Measurements from ENCODE around the gene FAM72A. TPM values are rescaled to one million over a fixed set of nuclear protein-coding genes. Genes with fewer than 3 reads are reported as not detected.
A peak's percentile ranks its signal among the peaks of the same experiment; 100 is the strongest.
"Not testable (repeated sequence)": the region's sequence is repeated elsewhere in the genome, so short reads cannot be mapped to it uniquely, and the experiment has no call there.

The FAM72A gene
- polyA plus RNA-seq, 1 of the 3 experiments (the other 2 are of a cell fraction), result 8.1 TPM

DNA sequence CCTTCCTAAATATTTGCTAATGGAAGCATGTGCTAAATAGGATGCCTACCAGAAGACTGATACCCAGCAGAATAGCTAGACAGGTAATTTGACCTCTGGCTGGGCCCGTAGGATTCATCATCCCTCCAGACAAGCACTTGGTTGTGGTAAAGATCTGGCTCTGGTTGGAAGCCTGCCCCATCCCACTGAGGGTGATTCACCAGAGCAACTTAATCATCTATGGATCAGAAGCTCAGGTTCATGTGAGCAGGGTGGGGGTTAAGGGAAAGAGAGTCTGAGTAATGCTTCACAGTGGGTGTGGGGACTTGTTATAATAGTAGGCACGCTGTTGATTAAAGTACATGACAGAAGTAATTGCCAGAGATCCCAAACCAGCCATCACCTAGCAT lies 26.5 kb downstream of the FAM72A start:
- H3F3A ChIP-seq (replicated peaks; ENCODE audit: insufficient read depth); H3K9ac ChIP-seq; H3K36me3 ChIP-seq (replicated peaks in 1 of 2; ENCODE audit: control insufficient read depth in 1 of 2, insufficient read depth in 2 of 2, low read length in 1 of 2); H3K27me3 ChIP-seq (ENCODE audit: insufficient read depth); H3K4me1 ChIP-seq (ENCODE audit: control insufficient read depth in 1 of 2, insufficient read depth in 2 of 2, low read depth in 1 of 2, low read length in 1 of 2); H3K4me3 ChIP-seq (ENCODE audit: low read depth in 2 of 2, low read length in 1 of 2); H3K4me2 ChIP-seq; H3K27ac ChIP-seq (ENCODE audit: low read depth in 2 of 2, low read length in 1 of 2); H3K9me3 ChIP-seq; H3K9me2 ChIP-seq; H3K79me2 ChIP-seq (ENCODE audit: insufficient read depth); POLR2A ChIA-PET; H4K20me1 ChIP-seq (ENCODE audit: insufficient read depth); H2AFZ ChIP-seq (ENCODE audit: low read depth); CTCF ChIA-PET; DNase-seq: not testable (repeated sequence)
- no CpG with 5 or more reads among the region's 2 CpGs for WGBS (ENCODE audit: low lambda C conversion rate)
- peak; percentile 55; the same call in 1 of the 2 replicates for TF ChIP-seq FOSL2 (IDR thresholded peaks at IDR 0.05; ENCODE audit: borderline replicate concordance, low read depth)
- peak; percentile 42 for TF ChIP-seq TCF12 (IDR thresholded peaks at IDR 0.05)
- TF ChIP-seq EP300 (IDR thresholded peaks at IDR 0.05; ENCODE audit: borderline replicate concordance in 1 of 2, low read depth in 1 of 2, low read length in 1 of 2), result peak in 1 of 2 experiments; percentile 29; a peak in 1 of 4 replicates
- TF ChIP-seq, protein P1, sequence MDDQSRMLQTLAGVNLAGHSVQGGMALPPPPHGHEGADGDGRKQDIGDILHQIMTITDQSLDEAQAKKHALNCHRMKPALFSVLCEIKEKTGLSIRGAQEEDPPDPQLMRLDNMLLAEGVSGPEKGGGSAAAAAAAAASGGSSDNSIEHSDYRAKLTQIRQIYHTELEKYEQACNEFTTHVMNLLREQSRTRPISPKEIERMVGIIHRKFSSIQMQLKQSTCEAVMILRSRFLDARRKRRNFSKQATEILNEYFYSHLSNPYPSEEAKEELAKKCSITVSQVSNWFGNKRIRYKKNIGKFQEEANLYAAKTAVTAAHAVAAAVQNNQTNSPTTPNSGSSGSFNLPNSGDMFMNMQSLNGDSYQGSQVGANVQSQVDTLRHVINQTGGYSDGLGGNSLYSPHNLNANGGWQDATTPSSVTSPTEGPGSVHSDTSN (IDR thresholded peaks at IDR 0.05), result 0 out of 2 replicates have a peak, but pooled peaks have one; percentile 26
- TF ChIP-seq NFIC (IDR thresholded peaks at IDR 0.05; ENCODE audit: borderline replicate concordance), result peak; percentile 51; the same call in 1 of the 2 replicates
- TF ChIP-seq JUND (IDR thresholded peaks at IDR 0.05), result peak; percentile 52

DNA sequence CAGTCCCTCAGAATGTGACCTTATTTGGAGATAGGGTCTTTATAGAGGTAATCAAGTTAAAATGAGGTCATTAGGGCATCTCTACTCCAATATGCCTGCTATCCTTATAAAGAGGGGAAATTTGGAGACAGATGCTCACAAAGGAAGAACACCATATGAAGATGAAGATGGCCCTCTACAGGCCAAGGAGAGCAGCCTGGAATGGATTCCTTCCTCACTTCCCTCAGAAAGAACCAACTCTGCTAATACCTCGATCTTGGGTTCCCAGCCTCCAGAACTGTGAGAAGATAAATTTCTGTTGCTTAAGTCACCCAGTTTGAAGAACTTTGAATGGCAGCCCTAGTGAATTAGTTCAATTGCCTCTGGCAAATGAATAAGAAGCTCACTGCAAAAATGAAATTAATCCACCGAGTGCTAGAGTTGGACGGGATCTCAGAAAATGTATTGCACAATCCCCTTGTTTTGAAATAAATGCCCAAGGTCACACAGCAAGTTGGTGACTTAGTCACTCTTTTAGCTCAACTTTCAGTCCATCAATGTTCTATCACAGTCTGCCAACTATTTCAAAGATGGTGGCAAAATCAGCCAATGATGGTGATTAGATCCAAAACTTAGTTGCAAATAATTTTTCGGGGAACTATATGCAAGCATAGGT lies 27.1 kb downstream of the FAM72A start:
- H3K36me3 ChIP-seq (replicated peaks in 1 of 2; ENCODE audit: control insufficient read depth in 1 of 2, insufficient read depth in 2 of 2, low read length in 1 of 2); H3F3A ChIP-seq (replicated peaks; ENCODE audit: insufficient read depth); H3K4me2 ChIP-seq; H3K9me3 ChIP-seq; H4K20me1 ChIP-seq (ENCODE audit: insufficient read depth); H3K9me2 ChIP-seq; DNase-seq; H3K27me3 ChIP-seq (ENCODE audit: insufficient read depth); CTCF ChIA-PET; H2AFZ ChIP-seq (ENCODE audit: low read depth); H3K4me3 ChIP-seq (ENCODE audit: low read depth in 2 of 2, low read length in 1 of 2); POLR2A ChIA-PET; H3K4me1 ChIP-seq (ENCODE audit: control insufficient read depth in 1 of 2, insufficient read depth in 2 of 2, low read depth in 1 of 2, low read length in 1 of 2); H3K9ac ChIP-seq; H3K79me2 ChIP-seq (ENCODE audit: insufficient read depth): not testable (repeated sequence)
- peak overlapping the region in 1 of 2 experiments; percentile 44; a peak in 1 of 4 replicates for H3K27ac ChIP-seq (ENCODE audit: low read depth in 2 of 2, low read length in 1 of 2)
- TF ChIP-seq, protein P2, sequence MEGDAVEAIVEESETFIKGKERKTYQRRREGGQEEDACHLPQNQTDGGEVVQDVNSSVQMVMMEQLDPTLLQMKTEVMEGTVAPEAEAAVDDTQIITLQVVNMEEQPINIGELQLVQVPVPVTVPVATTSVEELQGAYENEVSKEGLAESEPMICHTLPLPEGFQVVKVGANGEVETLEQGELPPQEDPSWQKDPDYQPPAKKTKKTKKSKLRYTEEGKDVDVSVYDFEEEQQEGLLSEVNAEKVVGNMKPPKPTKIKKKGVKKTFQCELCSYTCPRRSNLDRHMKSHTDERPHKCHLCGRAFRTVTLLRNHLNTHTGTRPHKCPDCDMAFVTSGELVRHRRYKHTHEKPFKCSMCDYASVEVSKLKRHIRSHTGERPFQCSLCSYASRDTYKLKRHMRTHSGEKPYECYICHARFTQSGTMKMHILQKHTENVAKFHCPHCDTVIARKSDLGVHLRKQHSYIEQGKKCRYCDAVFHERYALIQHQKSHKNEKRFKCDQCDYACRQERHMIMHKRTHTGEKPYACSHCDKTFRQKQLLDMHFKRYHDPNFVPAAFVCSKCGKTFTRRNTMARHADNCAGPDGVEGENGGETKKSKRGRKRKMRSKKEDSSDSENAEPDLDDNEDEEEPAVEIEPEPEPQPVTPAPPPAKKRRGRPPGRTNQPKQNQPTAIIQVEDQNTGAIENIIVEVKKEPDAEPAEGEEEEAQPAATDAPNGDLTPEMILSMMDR (IDR thresholded peaks at IDR 0.05), result peak; percentile 38
- 70% methylated on average over 1 of the region's 4 CpGs for WGBS (ENCODE audit: low lambda C conversion rate)

DNA sequence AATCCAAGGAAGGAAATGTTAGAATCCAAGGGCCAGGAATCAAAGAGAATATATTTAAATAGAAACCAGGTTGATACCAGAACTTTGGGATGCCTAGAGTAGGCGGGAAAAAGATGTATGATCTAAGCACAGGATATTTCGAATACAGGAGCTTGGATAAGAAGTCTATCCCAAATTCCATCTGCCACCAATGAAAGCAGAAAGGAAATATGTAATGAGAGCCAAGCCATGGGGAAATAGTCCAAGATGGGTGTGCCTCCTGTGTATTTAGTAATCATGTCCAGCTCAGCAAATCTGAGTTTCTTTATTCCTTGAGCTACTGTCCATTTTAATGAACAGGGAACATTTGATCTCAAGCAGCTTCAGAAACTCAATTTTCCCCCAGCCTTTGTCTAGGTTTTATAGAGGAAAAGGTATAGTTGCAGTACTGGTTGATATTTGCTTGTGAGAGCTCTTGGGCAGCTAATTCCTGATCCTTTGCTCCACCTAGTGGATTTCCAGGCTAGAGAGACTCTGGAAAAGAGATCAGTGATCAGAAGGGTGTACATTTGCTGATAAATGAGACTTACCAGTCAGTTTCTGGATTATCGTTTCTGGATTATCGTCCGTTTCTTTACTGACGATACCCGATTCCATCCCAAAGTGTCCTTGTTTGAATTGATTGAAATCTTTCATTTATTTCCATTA lies 28.3 kb downstream of the FAM72A start:
- H4K20me1 ChIP-seq (ENCODE audit: insufficient read depth); POLR2A ChIA-PET; H3K36me3 ChIP-seq (replicated peaks in 1 of 2; ENCODE audit: control insufficient read depth in 1 of 2, insufficient read depth in 2 of 2, low read length in 1 of 2); H3K27me3 ChIP-seq (ENCODE audit: insufficient read depth); H3K9me3 ChIP-seq; H3K4me2 ChIP-seq; H3K9me2 ChIP-seq; H3K79me2 ChIP-seq (ENCODE audit: insufficient read depth); H3K9ac ChIP-seq; H3K27ac ChIP-seq (ENCODE audit: low read depth in 2 of 2, low read length in 1 of 2); CTCF ChIA-PET; H3F3A ChIP-seq (replicated peaks; ENCODE audit: insufficient read depth); H3K4me1 ChIP-seq (ENCODE audit: control insufficient read depth in 1 of 2, insufficient read depth in 2 of 2, low read depth in 1 of 2, low read length in 1 of 2); H2AFZ ChIP-seq (ENCODE audit: low read depth); DNase-seq; H3K4me3 ChIP-seq (ENCODE audit: low read depth in 2 of 2, low read length in 1 of 2): not testable (repeated sequence)
- TF ChIP-seq RAD21 (IDR thresholded peaks at IDR 0.05; ENCODE audit: low read length), result peak; percentile 17; the same call in 1 of the 2 replicates
- TF ChIP-seq, protein P2 (IDR thresholded peaks at IDR 0.05), result peak; percentile 53
- WGBS (ENCODE audit: low lambda C conversion rate), result 81% methylated on average over 7 of the region's 7 CpGs

DNA sequence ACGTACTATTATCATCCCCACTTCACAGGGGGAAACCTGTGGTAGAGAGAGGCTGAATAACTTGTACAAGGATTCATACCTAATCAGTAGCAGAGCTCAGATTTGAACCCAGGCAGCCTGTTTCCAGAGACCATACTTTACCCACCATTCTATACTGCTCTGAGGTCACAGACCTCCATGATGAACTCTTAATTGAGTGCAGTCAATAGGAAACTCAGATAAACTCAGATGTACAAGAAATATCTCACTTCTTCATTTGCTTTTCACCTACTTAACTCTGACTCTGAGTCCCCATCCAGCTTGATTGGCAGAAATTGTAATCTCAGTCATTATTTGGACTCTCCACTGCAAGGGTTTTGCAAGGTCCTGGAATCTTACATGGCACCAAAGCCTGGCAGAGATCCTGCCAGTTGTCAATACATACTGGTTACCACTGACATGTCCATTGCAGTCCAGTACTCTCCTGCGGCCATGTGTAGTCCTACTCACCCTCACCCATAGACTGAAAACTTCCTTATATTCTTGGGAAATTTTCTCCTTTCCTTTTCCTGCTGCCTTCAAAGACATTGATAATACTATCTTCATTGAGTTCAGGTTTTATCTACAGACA lies 29.4 kb downstream of the FAM72A start:
- H3K9me3 ChIP-seq; H3K79me2 ChIP-seq (ENCODE audit: insufficient read depth); H3K27me3 ChIP-seq (ENCODE audit: insufficient read depth); H3K27ac ChIP-seq (ENCODE audit: low read depth in 2 of 2, low read length in 1 of 2); POLR2A ChIA-PET; H3F3A ChIP-seq (replicated peaks; ENCODE audit: insufficient read depth); H3K9ac ChIP-seq; H3K36me3 ChIP-seq (replicated peaks in 1 of 2; ENCODE audit: control insufficient read depth in 1 of 2, insufficient read depth in 2 of 2, low read length in 1 of 2); H4K20me1 ChIP-seq (ENCODE audit: insufficient read depth); H3K4me2 ChIP-seq; DNase-seq; CTCF ChIA-PET; H3K4me1 ChIP-seq (ENCODE audit: control insufficient read depth in 1 of 2, insufficient read depth in 2 of 2, low read depth in 1 of 2, low read length in 1 of 2); H3K9me2 ChIP-seq; H3K4me3 ChIP-seq (ENCODE audit: low read depth in 2 of 2, low read length in 1 of 2); H2AFZ ChIP-seq (ENCODE audit: low read depth): not testable (repeated sequence)
- 92% methylated on average over 1 of the region's 2 CpGs for WGBS (ENCODE audit: low lambda C conversion rate)
